Measurements from ENCODE around the gene IFNGR1.
"Not testable (repeated sequence)": the region's sequence is repeated elsewhere in the genome, so short reads cannot be mapped to it uniquely, and the experiment has no call there.

The IFNGR1 gene

DNA sequence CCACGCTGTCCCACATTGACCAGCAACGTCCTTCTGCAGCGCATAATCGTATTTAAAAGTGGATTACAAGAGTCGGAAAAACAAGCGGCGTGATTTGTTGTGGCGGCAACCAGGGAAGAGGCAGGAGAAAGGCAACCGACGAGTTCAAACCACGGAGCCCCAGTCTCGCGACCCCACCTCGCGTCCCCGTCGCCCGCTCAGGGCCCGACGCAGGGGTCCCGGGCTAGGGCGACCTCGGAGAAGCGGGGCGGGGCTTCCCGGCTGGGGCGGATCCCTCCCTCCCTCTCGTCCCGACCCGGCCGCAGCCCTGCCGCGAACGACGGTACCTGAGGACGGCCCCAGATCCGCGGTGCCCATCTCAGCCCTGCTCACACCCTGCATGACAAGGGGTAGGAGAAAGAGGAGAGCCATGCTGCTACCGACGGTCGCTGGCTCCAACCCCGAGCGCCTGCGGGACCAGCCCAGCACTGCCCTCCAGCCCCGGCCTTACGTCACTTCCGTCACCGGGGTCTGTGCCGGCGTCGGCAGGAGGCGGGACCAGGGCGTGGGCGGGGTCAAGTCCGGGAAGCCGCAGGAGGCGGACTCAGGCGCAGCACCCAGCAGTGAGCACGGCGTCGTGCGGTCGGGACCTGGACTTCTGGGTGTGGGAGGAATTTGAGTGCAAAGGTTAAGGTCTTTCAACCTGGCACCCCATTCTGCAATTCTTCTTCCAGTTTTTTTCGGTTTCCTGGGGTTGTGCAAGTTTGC lies at the start of gene IFNGR1:
TSS of gene IFNGR1 (minus strand) at position 469 of the 747 bp plus-strand sequence. CDS start at position 411, 58 bp downstream.
- DNase-seq, result peak; percentile 17

DNA sequence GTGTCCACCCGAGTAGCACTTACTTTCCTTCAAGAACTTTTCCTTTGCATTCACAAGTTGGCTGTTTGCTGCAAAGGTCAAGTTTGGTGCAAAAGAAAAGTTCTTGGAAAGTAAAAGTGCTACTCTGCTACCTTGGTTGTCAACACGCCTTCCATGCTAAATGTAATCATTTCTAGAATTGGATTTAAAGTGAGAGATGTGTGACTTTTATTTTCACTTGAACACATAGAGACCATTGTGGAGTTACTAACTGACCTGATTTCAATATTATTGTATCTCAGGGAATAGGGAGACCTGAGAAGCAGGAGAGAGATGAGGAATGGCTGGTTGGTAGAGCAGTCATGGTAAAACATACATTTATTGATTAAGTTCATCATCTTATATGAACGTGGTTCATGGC lies 49.7 kb upstream of the IFNGR1 start:
- DNase-seq, result no peak

- no peak for DNase-seq
These were observed 47.1 kb upstream of the IFNGR1 start for GRCh38 chr6:137266309-137266586.

DNA sequence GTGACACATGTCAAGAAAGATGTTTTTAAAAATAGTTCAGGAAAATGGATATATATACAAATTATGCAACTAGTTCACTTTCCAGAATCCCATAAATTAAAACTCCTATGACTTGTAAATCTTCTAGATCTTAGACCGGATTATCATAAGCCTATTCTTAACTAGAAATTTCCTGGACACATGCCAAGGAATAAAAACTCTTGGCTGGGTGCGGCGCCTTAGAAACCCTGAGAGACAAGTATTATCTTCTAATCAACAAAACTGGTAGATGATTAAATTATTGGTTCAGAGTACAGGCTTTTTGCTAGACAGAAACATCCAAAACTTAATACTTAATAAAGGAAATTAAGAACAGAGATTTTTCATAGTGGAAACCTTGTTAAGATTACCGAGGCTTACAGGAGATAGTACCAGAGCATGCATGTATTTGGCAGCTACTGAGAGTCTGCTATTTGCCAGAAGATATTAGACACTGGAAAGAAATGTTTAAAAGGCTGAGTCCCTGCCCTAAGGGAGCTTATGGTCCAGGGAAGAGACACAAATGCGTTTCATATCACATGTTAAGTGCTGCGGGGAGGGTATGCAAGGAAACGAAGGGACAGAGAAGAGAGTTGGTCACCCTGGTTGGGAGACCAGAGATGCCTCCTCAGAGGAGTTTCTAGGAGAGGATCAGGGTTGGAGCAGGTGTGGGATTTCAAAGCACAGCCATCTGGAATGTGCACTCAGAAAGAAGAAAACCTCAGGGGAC lies 46.5 kb upstream of the IFNGR1 start:
- no peak for DNase-seq

- no peak for DNase-seq
These were observed 45.3 kb upstream of the IFNGR1 start for GRCh38 chr6:137264311-137265075.

DNA sequence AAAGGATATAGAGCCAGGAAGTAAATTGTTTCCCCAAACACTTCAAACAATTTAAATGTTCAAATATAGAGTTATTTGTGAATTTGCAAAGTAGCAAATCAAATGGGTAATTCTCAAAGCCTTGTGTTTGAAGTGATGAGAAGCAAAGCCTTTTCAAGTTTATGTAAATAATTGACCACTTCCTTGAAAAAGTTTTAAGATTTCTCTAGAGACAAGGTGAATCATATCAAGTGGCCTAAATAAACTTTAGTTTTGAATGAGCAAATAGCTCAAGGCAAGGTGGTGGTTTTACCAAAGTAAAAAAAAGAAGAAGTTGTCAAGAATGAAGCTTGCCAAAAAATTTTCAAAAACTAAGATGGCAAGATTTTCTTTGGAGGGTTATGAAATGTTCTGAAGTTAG lies 42.6 kb upstream of the IFNGR1 start:
- DNase-seq, result no peak

DNA sequence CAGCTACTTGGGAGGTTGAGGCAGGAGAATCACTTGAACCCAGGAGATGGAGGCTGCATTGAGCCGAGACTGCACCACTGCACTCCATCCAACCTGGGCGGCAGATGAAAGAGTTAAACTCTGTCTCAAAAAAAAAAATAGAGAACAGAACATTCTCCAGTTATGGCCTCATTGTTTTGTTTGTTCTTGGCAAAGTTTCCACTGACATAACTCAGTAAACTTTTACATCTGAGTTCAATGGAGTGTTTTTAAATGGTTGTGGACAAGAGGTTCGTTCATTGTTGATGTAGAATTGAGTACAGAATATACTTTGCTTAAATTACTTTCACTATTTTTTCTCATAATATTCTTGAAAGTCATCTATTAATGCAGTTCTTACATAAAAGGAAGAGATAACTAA lies 42.2 kb upstream of the IFNGR1 start:
- no peak for DNase-seq

GRCh38 chr6:137260217-137260616 lies 41.0 kb upstream of the IFNGR1 start:
- DNase-seq, result no peak

- no peak for DNase-seq
These were observed 40.2 kb upstream of the IFNGR1 start for GRCh38 chr6:137259349-137259748.

DNA sequence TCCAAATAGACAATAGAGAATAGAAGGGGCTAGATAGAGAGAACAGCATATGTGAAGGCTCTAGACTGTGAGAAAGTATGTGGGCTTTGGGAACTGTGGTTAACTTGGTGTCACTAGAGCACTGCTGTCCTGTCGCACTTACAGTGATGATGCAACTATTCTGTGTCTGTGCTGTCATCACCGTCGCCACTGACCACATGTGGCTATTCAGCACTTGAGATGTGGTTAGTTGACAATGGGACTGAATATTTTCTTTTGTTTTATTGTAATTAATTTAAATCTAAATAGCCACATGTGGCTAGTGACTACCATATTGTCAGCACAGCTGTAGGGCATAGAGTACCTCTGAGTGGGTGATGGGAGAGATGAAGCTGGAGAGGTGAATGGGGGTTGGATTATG lies 39.0 kb upstream of the IFNGR1 start:
- no peak for DNase-seq

DNA sequence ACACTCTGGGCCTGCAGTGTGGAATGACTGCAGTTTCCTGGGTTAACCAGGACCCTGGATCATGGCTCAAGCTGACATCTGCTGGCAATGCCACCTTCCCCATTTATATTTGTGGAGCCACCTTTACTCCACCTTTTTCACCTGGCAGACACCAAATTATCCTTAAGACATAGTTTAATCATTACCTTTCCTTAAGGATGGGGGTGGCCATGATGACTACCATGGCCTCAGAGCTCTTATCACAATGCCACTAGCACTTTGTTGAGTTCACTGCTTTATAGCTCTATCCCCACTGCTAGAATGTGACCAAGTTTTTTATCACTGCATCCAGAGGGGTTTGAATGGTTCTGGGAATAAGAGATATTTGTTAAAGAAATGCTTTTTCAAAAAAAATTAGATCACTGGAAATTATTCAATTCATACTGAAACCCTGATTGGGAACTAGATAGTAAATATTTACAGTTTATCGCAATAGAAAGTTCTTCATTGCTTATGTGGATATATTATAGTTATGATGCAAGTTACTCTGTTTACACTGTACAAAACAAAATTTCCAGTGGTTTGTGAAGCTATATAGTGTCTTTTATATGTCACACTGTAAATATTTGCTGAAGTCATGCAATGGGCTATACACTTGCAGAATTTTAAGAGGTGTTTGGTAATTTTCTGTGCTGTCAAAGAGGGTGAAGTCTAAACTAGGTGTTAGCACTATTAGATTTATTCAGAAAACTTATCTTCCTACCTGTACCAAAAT lies 37.3 kb upstream of the IFNGR1 start:
- no peak for DNase-seq

GRCh38 chr6:137254966-137255365 lies 35.8 kb upstream of the IFNGR1 start:
- no peak for DNase-seq

- not testable (repeated sequence) for DNase-seq
These were observed 35.2 kb upstream of the IFNGR1 start for GRCh38 chr6:137254430-137254829.

DNA sequence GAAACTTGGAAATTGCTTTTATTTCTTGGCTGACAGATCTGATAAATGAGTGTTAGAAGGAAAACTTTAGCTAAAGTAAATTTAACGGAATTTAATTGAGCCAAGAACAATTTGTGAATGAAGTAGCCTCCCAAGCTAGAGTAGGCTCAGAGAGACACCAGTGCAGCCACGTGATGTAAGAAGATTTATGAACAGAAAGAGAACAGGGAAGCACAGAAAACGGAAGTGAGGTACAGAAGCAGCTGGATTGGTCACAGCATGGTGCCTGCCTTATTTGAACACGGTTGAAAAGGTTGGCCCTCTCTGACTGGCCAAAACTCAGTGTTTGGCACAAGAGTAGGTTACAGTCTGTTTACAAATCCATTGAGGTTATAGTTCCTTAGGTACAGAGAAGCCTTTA lies 29.5 kb upstream of the IFNGR1 start:
- no peak for DNase-seq

- no peak for DNase-seq
These were observed 28.5 kb upstream of the IFNGR1 start for GRCh38 chr6:137247724-137248123.

DNA sequence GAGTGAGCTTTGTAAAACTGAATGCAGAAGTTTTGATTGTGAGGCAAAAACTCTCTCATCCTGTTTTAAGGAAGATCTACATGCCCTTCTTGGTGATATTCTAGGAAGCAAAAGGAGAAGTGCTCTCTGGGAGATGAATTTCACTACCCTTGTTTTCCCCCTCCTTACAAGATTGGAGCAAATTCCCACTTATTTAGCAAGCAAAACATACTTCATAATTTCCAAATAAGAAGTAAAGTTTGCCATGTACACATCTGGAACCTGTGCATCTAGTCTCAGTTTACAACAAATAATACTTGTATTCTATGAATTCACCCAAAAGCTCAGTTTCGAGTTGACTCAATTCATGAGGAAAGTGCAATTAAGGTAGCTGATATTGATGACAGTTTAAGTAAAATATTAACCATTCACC lies 27.6 kb upstream of the IFNGR1 start:
- DNase-seq, result no peak

DNA sequence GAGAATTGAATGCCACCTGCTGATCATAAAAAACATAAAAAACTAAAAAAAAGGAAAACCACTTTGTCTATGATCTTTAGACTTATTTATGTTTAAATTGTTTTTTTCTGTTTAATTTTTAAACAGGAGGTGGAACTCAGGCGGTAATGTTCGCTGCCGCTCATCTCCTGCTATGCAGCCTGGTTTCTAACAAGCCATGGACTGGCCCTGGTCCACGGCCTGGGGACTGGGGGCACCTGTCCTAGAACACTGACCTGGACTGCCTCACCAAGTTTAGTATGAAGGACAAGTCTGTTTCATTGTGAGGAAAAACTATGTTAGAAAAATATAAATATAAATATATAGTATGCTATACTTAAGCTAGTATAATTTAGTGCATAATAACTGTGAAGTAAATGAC lies 27.0 kb upstream of the IFNGR1 start:
- no peak for DNase-seq

DNA sequence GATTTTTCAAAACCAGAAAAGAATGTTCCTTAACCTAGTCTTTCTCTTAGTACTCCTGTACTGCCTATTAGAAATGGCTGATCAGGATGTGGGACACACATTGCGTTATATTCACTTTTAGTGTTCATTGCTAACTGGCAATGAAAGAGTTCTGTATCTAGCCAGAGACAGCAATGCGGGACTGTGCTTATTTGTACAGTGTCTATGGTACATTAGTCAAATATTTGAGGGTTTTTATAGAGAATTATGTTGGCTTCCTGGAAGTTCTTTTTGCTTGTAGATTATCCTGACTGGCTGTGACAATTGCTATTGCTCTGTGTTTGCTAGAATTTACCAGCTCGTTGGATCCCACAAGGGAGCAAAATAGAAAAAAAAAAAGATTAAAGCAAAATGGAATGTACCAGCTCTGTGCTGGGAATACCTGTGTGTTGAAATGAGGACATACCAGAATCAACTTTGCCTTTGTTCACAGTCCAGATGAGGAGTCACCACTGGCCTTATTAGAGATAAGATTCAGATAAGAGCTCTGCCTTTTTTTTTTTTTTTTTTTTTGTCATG lies 22.4 kb upstream of the IFNGR1 start:
- no peak for DNase-seq

DNA sequence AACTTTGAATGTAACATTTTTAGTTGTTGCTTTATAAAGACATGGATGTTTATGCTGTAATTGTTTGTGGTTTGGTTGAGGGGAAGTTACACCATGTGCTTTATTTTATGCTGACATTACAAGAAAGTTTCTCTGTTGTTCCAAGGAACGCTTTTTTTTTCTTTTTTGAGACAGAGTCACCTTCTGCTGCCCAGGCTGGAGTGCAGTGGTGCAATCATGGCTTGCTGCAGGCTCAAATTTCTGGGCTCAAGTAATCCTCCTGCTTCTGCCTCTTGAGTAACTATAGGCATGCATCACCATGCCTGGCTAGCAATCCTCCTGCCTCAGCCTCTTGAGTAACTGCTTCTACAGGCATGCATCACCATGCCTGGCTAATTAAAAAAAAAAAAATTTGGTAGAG lies 21.0 kb upstream of the IFNGR1 start:
- DNase-seq, result no peak

DNA sequence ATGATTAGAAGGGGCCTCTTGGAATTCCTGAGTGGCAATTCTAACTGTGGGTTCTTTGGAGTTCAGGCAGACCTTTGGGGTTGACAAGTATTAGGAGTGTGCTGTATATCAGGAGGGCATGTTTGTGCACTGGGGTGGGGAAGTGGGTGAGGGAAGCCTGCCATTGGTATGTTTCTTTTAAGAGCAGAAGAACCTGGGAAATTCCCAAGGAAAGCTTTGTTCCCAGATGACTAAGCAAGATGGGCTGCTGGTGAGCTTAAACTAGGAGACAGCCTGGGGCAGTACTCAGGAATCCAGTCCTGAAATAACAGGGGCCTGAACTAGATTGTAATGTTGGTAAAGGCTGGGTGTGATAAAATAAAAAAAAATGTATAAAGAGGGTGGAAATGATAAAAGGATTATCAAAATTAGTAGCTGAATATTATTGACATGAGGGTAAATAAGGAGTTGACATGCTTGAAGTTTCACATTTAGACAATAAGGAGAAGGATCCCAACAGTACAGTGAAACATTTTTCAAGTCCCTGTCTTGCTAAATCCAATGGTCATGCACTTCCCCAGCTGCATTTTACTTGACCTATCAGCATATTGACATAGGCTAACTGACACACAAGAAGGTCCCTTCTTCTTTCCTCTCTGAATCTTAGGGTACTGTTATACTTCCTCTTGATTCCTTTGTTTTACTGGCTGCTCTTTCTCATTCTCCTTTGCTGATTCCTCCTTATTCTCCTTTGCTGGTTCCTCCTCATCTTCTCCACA lies 18.4 kb upstream of the IFNGR1 start:
- DNase-seq, result no peak

- DNase-seq, result no peak
These were observed 17.6 kb upstream of the IFNGR1 start for GRCh38 chr6:137236581-137237355.

Data from NCI-H2081 treated with DMSO at 0.1 percent for 48 hours (cell line).